ENCODE results near the gene ABHD16B.

DNA sequence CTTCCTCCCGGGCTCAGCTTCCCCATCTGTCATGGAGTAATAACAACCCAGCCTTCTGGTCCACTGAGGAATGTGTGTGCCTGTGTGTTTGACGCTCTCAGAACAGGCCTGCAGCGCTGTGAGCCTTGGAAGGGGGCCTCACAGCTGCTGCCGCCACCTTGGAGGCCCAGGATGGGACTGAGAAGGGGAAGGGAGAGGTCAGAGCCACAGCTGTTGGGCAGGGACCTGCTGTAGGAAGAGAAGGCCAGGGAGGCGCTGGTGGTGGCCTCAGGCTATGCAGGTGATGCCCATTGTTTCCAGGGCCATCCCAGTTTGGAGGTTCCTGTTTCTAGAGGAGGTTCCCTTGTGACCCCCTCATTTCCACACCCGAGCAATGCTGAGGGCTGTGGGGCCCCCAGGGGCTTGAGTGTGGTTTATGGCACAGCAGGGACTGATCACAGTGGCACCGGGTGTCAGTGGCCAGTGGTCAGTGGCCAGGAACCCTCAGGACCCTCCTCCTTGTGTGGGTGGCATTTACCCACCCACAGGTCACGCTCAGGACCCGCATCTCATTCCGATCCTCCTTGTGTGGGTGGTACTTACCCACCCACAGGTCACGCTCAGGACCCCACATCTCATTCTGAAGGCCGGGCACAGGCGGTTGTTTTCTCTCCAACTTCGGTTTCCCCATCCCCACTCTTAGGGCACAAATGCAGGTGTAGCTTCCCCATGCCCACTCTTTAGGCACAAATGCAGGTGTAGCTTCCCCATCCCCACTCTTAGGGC lies 17.8 kb downstream of the ABHD16B start:
- TF ChIP-seq, protein P1, sequence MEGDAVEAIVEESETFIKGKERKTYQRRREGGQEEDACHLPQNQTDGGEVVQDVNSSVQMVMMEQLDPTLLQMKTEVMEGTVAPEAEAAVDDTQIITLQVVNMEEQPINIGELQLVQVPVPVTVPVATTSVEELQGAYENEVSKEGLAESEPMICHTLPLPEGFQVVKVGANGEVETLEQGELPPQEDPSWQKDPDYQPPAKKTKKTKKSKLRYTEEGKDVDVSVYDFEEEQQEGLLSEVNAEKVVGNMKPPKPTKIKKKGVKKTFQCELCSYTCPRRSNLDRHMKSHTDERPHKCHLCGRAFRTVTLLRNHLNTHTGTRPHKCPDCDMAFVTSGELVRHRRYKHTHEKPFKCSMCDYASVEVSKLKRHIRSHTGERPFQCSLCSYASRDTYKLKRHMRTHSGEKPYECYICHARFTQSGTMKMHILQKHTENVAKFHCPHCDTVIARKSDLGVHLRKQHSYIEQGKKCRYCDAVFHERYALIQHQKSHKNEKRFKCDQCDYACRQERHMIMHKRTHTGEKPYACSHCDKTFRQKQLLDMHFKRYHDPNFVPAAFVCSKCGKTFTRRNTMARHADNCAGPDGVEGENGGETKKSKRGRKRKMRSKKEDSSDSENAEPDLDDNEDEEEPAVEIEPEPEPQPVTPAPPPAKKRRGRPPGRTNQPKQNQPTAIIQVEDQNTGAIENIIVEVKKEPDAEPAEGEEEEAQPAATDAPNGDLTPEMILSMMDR (conservative IDR thresholded peaks at IDR 0.05 in 1 of 2, IDR thresholded peaks at IDR 0.05 in 1 of 2; ENCODE audit: extremely low read depth in 1 of 2, insufficient read depth in 1 of 2, low read depth in 1 of 2, low read length in 2 of 2): no peak
- TF ChIP-seq EZH2 (IDR thresholded peaks at IDR 0.05; ENCODE audit: borderline replicate concordance, low read length): no peak
